Neural cell (in vitro differentiated cells): ENCODE measurements around the gene CACNA1H.

Experiments
- EZH2 ChIP-seq: fragments of 200-600, 300-800 bp; shearing (Covaris generic), sonication (generic); IDR thresholded peaks from 2 replicates; pipeline ENCODE4 v1.6.1; 2014; ENCODE audit warnings: antibody characterized with exemption, low read length, borderline replicate concordance, mild to moderate bottlenecking; ENCODE audit not compliant: insufficient read depth, poor library complexity, severe bottlenecking
- POLR2AphosphoS5 ChIP-seq: IDR thresholded peaks from 2 replicates; pipeline ENCODE4 v1.6.1; 2012
- RAD21 ChIP-seq: fragments of 450-650 bp; conservative IDR thresholded peaks from 2 replicates; pipeline ENCODE4 v1.6.1; 2014; ENCODE audit warnings: antibody characterized with exemption, mild to moderate bottlenecking, moderate library complexity
- TF ChIP-seq, protein P1 (sequence below): fragments of 450-650 bp; IDR thresholded peaks from 2 replicates; pipeline ENCODE4 v1.5.1; 2014; ENCODE audit warnings: antibody characterized with exemption, mild to moderate bottlenecking, moderate library complexity; ENCODE audit not compliant: poor library complexity, severe bottlenecking

DNA sequence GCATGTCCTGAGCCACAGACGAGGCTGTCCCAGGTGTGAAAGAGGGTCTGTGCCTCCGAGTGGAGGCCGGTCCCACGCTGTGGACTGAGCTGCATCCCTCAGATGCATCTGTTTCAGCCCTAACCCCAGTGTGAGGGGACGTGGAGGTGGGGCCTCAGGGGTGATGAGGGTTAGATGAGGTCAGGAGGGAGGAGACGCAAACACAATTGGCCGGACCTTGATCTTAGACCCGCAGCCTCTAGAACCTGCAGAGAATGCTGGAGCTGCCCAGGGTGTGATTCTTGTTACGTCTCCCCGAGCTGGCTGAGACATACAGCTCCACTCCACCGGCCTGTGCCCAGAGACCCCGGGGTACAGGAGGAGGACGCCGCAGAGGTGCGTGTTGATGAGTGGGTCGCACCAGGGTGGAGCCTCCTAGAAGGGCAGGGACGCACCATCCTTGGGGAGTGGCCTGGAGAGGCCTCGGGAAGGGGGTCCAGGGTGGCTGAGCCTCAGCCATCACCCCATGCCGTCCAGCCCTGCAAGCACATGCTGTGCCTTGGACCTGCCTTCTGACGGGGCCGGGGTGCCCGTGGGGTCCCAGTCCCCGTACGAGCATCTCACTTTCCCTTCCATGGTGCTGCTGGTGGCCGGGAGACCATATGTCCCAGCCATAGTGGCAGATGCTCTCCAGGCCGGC, 40.3 kb upstream of the CACNA1H start:
- TF ChIP-seq, protein P1, sequence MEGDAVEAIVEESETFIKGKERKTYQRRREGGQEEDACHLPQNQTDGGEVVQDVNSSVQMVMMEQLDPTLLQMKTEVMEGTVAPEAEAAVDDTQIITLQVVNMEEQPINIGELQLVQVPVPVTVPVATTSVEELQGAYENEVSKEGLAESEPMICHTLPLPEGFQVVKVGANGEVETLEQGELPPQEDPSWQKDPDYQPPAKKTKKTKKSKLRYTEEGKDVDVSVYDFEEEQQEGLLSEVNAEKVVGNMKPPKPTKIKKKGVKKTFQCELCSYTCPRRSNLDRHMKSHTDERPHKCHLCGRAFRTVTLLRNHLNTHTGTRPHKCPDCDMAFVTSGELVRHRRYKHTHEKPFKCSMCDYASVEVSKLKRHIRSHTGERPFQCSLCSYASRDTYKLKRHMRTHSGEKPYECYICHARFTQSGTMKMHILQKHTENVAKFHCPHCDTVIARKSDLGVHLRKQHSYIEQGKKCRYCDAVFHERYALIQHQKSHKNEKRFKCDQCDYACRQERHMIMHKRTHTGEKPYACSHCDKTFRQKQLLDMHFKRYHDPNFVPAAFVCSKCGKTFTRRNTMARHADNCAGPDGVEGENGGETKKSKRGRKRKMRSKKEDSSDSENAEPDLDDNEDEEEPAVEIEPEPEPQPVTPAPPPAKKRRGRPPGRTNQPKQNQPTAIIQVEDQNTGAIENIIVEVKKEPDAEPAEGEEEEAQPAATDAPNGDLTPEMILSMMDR: no peak
- TF ChIP-seq POLR2AphosphoS5 (no peak), EZH2 (no peak), RAD21 (no peak)
